ENCODE data around the gene CRBN.

DNA sequence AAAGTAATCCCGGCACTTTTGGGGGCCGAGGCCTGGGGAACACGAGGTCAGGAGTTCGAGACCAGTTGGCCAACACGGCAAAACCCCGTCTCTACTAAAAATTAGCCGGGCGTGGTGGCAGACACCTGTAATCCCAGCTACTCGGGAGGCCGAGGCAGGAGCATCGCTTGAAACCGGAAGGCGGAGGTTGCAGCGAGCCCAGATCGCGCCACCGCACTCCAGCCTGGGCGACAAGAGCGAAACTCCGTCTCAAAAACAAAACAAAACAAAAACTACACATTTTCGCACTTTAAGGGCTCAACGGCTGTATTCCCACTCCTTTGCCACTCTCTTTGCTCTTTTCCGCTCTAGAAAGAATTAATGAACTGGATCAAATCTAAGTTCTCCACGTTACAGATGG, 53.5 kb downstream of the CRBN start:
- no peak for TF ChIP-seq CTCF (IDR thresholded peaks at IDR 0.05)
- TF ChIP-seq POLR2A (IDR thresholded peaks at IDR 0.05): no peak
